Measurements from ENCODE around the gene CAMTA1.
"Not testable (repeated sequence)": the region's sequence is repeated elsewhere in the genome, so short reads cannot be mapped to it uniquely, and the experiment has no call there.

Gene CAMTA1

DNA sequence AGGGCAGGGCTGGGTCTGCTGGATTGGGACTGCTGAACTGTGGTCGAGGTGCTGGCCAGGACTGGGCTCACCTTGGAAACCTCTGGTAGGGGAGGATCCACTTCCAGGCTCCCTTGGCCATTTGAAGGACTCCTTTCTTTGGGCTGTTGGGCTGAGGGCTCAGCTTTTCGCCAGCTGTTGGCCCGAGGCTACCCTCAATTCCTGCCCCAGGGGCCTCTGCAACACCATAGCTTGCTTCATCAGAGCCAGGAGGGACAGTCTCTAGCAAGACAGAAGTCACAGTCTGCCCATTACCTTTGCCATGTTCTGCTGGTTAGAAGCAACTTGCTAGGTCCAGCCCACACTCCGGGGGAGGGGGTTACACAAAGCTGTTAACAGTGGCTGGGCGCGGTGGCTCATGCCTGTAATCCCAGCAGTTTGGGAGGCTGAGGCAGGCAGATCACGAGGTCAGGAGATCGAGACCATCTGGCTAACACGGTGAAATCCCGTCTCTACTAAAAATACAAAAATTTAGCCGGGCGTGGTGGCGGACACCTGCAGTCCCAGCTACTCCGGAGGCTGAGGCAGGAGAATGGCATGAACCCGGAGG is 25.0 kb downstream of the CAMTA1 start:
- not testable (repeated sequence) for DNase-seq

DNA sequence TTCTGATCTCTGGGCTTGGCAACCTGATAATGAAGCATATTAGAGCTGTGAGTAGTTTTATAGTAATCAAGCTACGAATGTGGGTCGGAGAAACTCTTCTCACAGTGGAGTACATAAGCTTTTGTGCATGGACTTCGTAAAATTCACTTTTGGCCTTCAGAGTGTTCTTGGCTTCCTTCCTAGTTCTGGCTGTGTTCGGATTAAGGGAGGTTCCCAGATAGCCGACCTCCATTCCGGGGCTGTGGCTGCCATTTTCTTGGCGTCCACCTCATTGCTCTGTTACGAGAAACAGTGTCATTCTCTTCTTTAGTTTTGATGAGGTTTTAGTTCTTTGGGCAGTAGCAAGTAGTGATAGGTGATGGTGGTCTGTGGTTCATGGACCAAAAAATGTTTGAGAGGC is 26.3 kb downstream of the CAMTA1 start:
- DNase-seq = no peak

DNA sequence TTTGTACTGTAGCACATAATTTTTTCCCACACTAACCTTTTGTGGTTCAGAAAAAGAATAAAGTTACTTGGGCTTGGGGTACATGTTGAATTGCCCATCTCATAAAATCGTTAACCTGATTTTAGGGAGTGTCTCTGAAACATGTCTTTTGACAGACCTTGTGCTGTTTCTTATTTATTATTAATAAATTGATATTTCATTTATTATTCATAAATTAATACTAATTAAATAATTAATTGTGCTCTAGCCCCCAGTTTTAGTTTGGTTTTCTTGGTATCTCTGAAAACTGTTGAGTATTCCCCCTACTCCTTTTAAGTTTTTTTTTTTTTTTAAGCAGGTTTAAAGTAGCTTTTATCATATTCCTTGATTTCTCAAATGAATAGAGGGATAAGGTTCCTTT is 27.9 kb downstream of the CAMTA1 start:
- no peak for DNase-seq

- no peak for DNase-seq
Measured at GRCh38 chr1:6815726-6816125, 30.5 kb downstream of the CAMTA1 start.

DNA sequence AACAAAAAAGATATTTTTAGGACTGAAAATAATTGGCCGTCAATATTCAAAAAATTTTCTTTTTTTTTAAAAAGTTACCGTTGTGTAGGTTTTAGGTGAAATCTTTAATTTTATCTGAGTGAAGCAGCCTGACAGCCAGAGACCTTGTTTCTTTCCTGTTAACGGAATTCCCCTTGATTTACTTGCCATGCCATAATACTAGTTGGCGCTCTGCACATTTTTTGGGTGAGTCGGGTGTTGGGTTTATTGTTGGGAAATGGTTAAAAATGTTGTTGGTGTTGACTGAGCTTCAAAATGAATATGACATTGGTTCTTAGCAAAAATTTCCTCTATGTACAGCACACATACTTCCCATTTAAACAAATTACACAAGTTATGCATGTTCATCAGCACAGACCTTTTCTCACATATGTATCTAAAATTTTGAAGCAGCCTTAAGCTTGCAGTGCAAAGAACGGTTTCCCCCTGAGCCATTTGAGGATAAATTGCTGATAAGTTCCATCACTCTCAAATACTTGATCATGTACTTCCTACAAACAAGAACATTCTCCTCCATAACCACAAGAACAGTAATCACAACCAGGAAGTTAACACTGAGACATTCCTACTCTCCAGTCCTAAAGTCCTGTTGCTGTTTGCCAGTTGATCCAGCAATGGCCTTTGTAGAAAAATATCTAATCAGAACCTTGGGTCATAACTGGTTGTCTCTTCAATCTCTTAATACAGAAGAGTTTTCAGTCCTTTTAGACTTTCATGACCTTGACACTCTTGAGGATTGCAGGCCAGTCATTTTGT is 34.2 kb downstream of the CAMTA1 start:
- no peak for DNase-seq

GRCh38 chr1:6820899-6821298 is 35.6 kb downstream of the CAMTA1 start:
- DNase-seq = no peak

DNA sequence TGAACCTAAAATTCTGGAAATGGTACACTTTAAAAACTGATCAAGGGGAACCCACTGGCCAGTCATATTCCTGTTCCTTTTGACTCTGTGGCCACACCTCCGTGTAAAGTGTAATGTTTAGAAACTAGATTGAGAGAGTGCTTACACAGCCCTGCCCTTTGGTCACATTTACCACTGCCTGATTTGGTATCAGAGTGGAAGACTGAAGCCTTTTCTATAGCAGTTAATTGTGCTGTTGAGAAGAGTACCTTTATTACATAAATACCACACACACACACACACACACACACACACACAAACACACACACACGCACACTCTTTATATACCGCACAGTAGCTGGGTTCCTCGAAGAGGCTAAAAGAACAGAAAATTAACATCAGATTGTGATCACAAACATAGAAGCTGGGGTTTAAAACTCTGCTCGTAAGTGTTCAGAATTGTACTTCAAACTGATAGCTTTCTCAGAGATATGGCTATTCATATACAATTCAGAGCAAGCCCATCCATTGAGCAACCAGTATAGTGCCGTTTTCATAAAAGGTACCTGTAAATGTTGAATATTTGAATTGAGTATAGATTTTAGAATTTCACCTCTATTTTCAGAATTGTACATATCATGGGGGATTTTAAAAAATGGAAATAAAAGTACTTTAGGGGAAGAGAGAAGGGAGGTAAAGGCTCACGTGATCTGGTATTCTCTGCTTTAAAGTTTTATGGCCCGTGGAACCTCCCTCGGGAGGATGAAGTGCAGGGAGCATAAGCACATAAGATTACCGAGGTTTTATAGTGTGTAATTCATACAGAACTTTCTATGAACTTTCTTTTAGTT is 37.5 kb downstream of the CAMTA1 start:
- no peak for DNase-seq

DNA sequence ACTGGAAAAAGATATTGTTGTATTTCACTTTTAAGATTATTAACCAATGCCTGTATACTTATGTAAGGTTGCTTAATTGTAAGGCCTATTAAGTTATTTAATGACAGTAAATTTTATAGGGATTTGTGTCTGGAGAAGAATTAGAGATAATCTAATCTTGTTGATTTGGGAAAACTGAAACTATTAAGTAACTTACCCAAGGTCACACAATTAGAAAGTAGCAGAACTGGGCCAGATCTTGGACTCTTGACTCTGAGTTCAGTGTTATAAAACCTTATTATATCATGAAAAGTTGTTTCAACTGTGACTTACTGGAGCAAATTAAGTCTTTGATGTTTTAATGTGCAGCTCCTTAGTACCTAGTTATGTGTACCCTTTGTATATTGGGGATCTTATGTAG is 38.5 kb downstream of the CAMTA1 start:
- no peak for DNase-seq

DNA sequence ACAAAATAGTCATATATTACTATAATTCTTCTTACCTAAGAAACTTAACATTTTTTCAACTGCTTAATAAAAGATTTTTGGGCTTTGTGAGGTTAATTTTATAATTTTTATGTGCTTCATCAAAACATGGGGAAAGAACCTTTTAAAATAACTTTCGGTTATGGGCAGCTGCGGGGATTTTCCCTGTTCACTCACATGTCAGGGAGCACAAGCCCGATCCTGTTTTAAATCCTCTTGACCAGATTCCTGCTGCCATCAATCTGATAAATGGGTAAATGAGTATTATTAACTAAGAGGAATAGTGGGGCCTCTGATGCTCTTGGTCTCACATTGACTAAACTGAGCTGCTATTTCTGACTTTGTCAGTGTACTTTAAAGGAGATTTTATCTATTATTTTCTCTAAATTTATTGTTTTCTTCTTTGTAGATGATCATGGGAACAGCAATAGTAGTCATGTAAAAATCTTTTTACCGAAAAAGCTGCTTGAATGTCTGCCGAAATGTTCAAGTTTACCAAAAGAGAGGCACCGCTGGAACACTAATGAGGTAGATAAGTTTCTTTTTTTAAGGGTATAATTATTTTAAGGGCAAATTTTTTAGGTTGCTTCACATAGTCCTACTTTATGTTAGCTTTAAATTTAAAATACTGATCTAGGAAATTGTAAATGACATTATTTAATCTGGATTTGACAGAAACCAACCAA is 39.6 kb downstream of the CAMTA1 start:
- DNase-seq = no peak

GRCh38 chr1:6825828-6826227 is 40.6 kb downstream of the CAMTA1 start:
- DNase-seq = no peak

GRCh38 chr1:6827079-6827478 is 41.8 kb downstream of the CAMTA1 start:
- DNase-seq = no peak

GRCh38 chr1:6827630-6828165 is 42.4 kb downstream of the CAMTA1 start:
- no peak for DNase-seq

DNA sequence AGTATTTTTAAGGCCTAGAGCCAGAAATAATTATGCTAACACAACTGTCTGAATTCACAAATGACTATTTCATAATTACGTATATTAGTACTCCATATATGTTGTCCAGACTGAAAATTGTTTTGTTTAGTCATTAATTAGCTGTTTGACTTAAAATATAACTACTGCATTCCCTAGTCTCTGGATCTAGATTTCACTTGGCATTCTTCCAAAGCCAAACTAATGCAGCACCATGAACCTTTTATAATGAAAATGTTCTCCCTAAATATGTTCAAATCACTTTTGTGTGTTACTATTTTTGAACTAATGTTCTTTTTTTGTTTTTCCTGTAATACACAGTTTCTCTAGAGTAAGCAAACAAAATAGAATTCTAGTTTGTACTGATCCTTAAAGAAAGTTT is 46.1 kb downstream of the CAMTA1 start:
- no peak for DNase-seq

GRCh38 chr1:6832006-6832405 is 46.8 kb downstream of the CAMTA1 start:
- DNase-seq = not testable (repeated sequence)

- no peak for DNase-seq
Measured at GRCh38 chr1:6832531-6833188, 47.4 kb downstream of the CAMTA1 start.

DNA sequence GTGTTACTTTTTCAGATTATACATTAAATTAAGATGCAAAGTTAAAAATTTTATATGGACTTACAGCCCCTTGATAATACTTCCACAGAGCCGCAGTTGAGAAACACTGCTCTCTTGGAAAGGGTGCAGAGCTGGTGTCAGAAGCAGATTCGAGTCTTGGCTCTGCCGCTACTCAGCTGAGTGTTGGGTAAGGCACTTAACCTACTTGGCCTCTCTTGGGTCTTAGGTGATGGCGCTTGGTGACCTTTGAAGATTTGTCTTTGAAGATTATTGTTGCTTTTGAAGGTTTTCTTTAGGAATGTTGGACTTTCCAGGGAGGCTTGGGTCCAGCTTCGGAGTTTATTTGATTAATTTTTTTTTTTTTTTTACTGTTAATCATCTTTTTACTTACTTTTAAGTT is 48.5 kb downstream of the CAMTA1 start:
- DNase-seq = no peak

GRCh38 chr1:6834366-6834765 is 49.1 kb downstream of the CAMTA1 start:
- DNase-seq = no peak

- DNase-seq = no peak
Measured at GRCh38 chr1:6835139-6835538, 49.9 kb downstream of the CAMTA1 start.

- DNase-seq = no peak
Measured at GRCh38 chr1:6842301-6842700, 57.0 kb downstream of the CAMTA1 start.

DNA sequence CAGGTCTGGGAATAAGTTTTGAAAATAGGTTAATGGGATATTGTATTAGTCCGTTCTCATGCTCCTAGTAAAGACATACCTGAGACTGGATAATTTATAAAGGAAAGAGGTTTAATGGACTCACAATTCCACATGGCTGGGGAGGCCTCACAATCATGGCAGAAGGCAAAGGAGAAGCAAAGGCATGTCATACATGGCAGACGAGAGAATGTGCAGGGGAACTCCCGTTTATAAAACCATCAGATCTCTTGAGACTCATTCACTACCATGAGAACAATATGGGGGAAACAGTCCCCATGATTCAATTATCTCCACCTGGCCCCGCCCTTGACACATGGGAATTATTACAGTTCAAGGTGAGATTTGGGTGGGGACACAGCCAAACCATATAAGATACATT is 60.5 kb downstream of the CAMTA1 start:
- not testable (repeated sequence) for DNase-seq

GRCh38 chr1:6848816-6849215 is 63.6 kb downstream of the CAMTA1 start:
- DNase-seq = no peak

- no peak for DNase-seq
Measured at GRCh38 chr1:6850537-6850936, 65.3 kb downstream of the CAMTA1 start.

Measured in GDM1 (cell line).